Measurements from ENCODE around the gene VPS45. TPM values are rescaled to one million over a fixed set of nuclear protein-coding genes. Genes with fewer than 3 reads are reported as not detected.
A peak's percentile ranks its signal among the peaks of the same experiment; 100 is the strongest.

Gene VPS45
- total and polyA plus RNA-seq, 2 of the 8 experiments (the other 6 are each of a cell fraction or from before 2014, with no cell fraction given), result 19.1 to 27.6 TPM

GRCh38 chr1:150162582-150162861 is 94.9 kb downstream of the VPS45 start:
- peak overlapping the region; percentile 98 for H3K27ac ChIP-seq (ENCODE audit: low read depth, low read length)
- peaks cover 11% of the 10 kb centered on the region; the same call in 1 of the 2 replicates for H3K23me2 ChIP-seq (ENCODE audit: low read depth, low read length)
- H3K23ac ChIP-seq (ENCODE audit: insufficient read length), result no peak overlapping the region
- no peak for FAIRE-seq
- peak overlapping the region; percentile 14 for H4K5ac ChIP-seq (ENCODE audit: insufficient read length, low read depth, low read length)
- H2BK120ac ChIP-seq (replicated peaks; ENCODE audit: low read depth, low read length), result peak overlapping the region; percentile 48
- H3K36me3 ChIP-seq (ENCODE audit: control insufficient read depth in 2 of 4, insufficient read depth in 4 of 4, low read length in 3 of 4), result peaks cover 13 to 20% (median 15%) of the 10 kb centered on the region in 4 experiments
- H2BK12ac ChIP-seq (ENCODE audit: low read depth, low read length), result peak overlapping the region; percentile 86; the same call in 1 of the 2 replicates
- peak overlapping the region in 3 of 4 experiments; percentile 69 to 90 (median 89); a peak in 6 of 7 replicates for H3K9ac ChIP-seq (replicated peaks in 1 of 4; ENCODE audit: extremely low read depth in 1 of 4, low read depth in 3 of 4, low read length in 3 of 4)
- no peak overlapping the region for H3K14ac ChIP-seq (ENCODE audit: insufficient read length)
- H2BK15ac ChIP-seq (ENCODE audit: low read length), result peak overlapping the region; percentile 53; the same call in 1 of the 2 replicates
- peak in 1 of 2 experiments; percentile 51 for DNase-seq (ENCODE audit: low read depth in 1 of 2, low spot score in 2 of 2)
- no peak overlapping the region for H3K4ac ChIP-seq (replicated peaks; ENCODE audit: insufficient read length, low read depth, low read length)
- H2AK5ac ChIP-seq (ENCODE audit: low read depth, low read length), result 0 out of 2 replicates have a peak overlapping the region, but pooled peaks have one; percentile 77
- no peaks in the 10 kb centered on the region for H4K20me1 ChIP-seq (replicated peaks in 1 of 2; ENCODE audit: control insufficient read depth in 1 of 2, insufficient read depth in 2 of 2, low read length in 2 of 2)
- no peak for TF ChIP-seq SIRT6 (IDR thresholded peaks at IDR 0.05; ENCODE audit: low read length)
- peak in 1 of 2 experiments; percentile 17; a peak in 1 of 3 replicates for TF ChIP-seq POLR2A (IDR thresholded peaks at IDR 0.05; ENCODE audit: control extremely low read depth in 1 of 2, low read depth in 2 of 2, low read length in 2 of 2)
- TF ChIP-seq JUN (IDR thresholded peaks at IDR 0.05; ENCODE audit: low read depth, low read length), result no peak
- 0 out of 2 replicates have a peak overlapping the region, but pooled peaks have one; percentile 30 for H4K8ac ChIP-seq (ENCODE audit: extremely low read depth, insufficient read depth, low read length)
- H2BK5ac ChIP-seq (ENCODE audit: low read depth, low read length), result peak overlapping the region; percentile 93
- POLR2A ChIA-PET (ENCODE audit: partially characterized antibody), result interaction anchor here (0.7 to 7.3 kb wide), 19 partner anchors 9 to 276 kb away, joined by 3 to 87 read pairs (median 6); partner anchors contain the start of genes ANP32E, PLEKHO1 and VPS45
- no peak overlapping the region for H2AFZ ChIP-seq (ENCODE audit: low read length)
- no peaks in the 10 kb centered on the region for H3K27me3 ChIP-seq (replicated peaks in 1 of 4; ENCODE audit: control insufficient read depth in 3 of 4, extremely low read depth in 1 of 4, insufficient read depth in 3 of 4, low read length in 3 of 4)
- H2BK20ac ChIP-seq (ENCODE audit: low read length), result peak overlapping the region; percentile 83; the same call in 1 of the 2 replicates
- H3K79me2 ChIP-seq (ENCODE audit: control insufficient read depth in 1 of 2, insufficient read depth in 2 of 2, low read length in 2 of 2), result no peaks in the 10 kb centered on the region
- no peaks in the 10 kb centered on the region for H3K9me3 ChIP-seq (ENCODE audit: insufficient read depth in 2 of 2, low read depth in 1 of 2, low read length in 1 of 2)
- H3K18ac ChIP-seq (ENCODE audit: extremely low read depth, low read length), result peak overlapping the region; percentile 80
- peak overlapping the region; percentile 47 for H4K91ac ChIP-seq (replicated peaks; ENCODE audit: insufficient read length, low read length)
- peak overlapping the region; percentile 18 for H3K56ac ChIP-seq (replicated peaks; ENCODE audit: insufficient read length, low read depth, low read length)
- peak overlapping the region; percentile 62 to 77 for H3K4me2 ChIP-seq (ENCODE audit: insufficient read depth in 1 of 2, low read depth in 2 of 2, low read length in 2 of 2)
- WGBS, 2 experiments (ENCODE audit: extremely low coverage in 1 of 2, insufficient coverage in 1 of 2, insufficient read length in 1 of 2, insufficient replicate concordance in 2 of 2, low coverage in 1 of 2, low lambda C conversion rate in 2 of 2, missing lambda C conversion rate in 1 of 2), result 13% methylated on average over 4 of the region's 4 CpGs; no CpG with 5 or more reads in 1 of the 2 experiments
- H3K79me1 ChIP-seq (ENCODE audit: low read depth, low read length), result no peaks in the 10 kb centered on the region
- peak overlapping the region; percentile 12 to 55 (median 46); a peak in 6 of 8 replicates for H3K4me3 ChIP-seq (ENCODE audit: extremely low read depth in 1 of 4, insufficient read depth in 2 of 4, low read depth in 3 of 4, low read length in 4 of 4)
- H3K4me1 ChIP-seq (replicated peaks in 1 of 4; ENCODE audit: control insufficient read depth in 3 of 4, insufficient read depth in 4 of 4, low read length in 3 of 4), result peaks cover 12 to 30% (median 20%) of the 10 kb centered on the region in 4 experiments
- CTCF ChIA-PET (ENCODE audit: partially characterized antibody), result interaction anchor here (0.5 to 4.3 kb wide), 11 partner anchors 9 to 233 kb away, joined by 3 to 20 read pairs (median 6); partner anchors contain the start of gene PLEKHO1

Measured in H1 (cell line).